ENCODE results near the gene LAD1. TPM values are rescaled to one million over a fixed set of nuclear protein-coding genes. Genes with fewer than 3 reads are reported as not detected.

Gene LAD1
- total and polyA plus RNA-seq, 9 of the 15 experiments (the other 6 are each of a cell fraction or from before 2014, with no cell fraction given) = 0.31 TPM; not detected in 8

- 0% methylated on average over 2 of the region's 2 CpGs for WGBS (ENCODE audit: insufficient coverage, low coverage, missing lambda C conversion rate)
- no peaks in the 10 kb centered on the region for H3K9me3 ChIP-seq (replicated peaks; ENCODE audit: control insufficient read depth, insufficient read depth, low read depth, low read length)
- in situ Hi-C loops (cut with MboI) = no loop called here
- no peaks in the 10 kb centered on the region for H3K79me2 ChIP-seq (ENCODE audit: control insufficient read depth, insufficient read depth, low read length)
- peaks cover 0 to 10% of the 10 kb centered on the region in 2 experiments; a peak in 1 of 5 replicates for H3K4me1 ChIP-seq (replicated peaks in 1 of 2; ENCODE audit: control insufficient read depth in 2 of 2, insufficient read depth in 2 of 2, low read length in 2 of 2)
- FAIRE-seq (no peak), DNase-seq (ENCODE audit: extremely low read depth in 1 of 4, low spot score in 3 of 4) (no peak), ATAC-seq (no peak)
- no peak overlapping the region for H3K4me3 ChIP-seq
- ChIA-PET POLR2A (interaction anchor here (0.7 kb wide), 1 partner anchor 11 kb away, joined by 5 read pairs; no protein-coding TSS in a partner anchor), CTCF (ENCODE audit: low intra/inter-chr PET ratio) (no interaction called here)
- no peaks in the 10 kb centered on the region for H3K36me3 ChIP-seq (ENCODE audit: control insufficient read depth, insufficient read depth, low read length)
- H3K9me1 ChIP-seq (ENCODE audit: control insufficient read depth, insufficient read depth, low read length) = no peaks in the 10 kb centered on the region
- peaks cover 49 to 79% of the 10 kb centered on the region in 2 experiments for H3K27me3 ChIP-seq (ENCODE audit: control insufficient read depth in 2 of 2, insufficient read depth in 2 of 2, low read length in 2 of 2)
- no TSS peak for BruUV-seq (replicated peaks)
- H4K20me1 ChIP-seq (replicated peaks; ENCODE audit: control insufficient read depth, insufficient read depth, low read length) = peaks cover 6% of the 10 kb centered on the region
- no peak overlapping the region for H3K4me2 ChIP-seq (ENCODE audit: insufficient read depth, low read length)
- H3K9ac ChIP-seq (ENCODE audit: insufficient read depth in 1 of 2, low read depth in 2 of 2, low read length in 2 of 2) = no peak overlapping the region
- no peak overlapping the region for H3K27ac ChIP-seq (ENCODE audit: extremely low read depth, low read depth, low read length)
- intact Hi-C loops (cut with micrococcal nuclease) = no loop called here
- no peak overlapping the region for H2AFZ ChIP-seq (ENCODE audit: low read depth, low read length)
- TF ChIP-seq ZNF444 (CRISPR knock-in tag; IDR thresholded peaks at IDR 0.05) (no peak), SRF (CRISPR knock-in tag; IDR thresholded peaks at IDR 0.05) (no peak), ZNF395 (CRISPR knock-in tag; IDR thresholded peaks at IDR 0.05) (no peak), ARNT (IDR thresholded peaks at IDR 0.05) (no peak), POLR3G (IDR thresholded peaks at IDR 0.05; ENCODE audit: extremely low read depth, insufficient read length, insufficient replicate concordance) (no peak), ZNF518B (CRISPR knock-in tag; IDR thresholded peaks at IDR 0.05) (no peak), MAZ (CRISPR knock-in tag; conservative IDR thresholded peaks at IDR 0.05 in 1 of 2, IDR thresholded peaks at IDR 0.05 in 1 of 2) (no peak), GMEB1 (CRISPR knock-in tag; IDR thresholded peaks at IDR 0.05) (no peak), STAT5B (CRISPR knock-in tag; IDR thresholded peaks at IDR 0.05) (no peak), MAFK (IDR thresholded peaks at IDR 0.05; ENCODE audit: low read length) (no peak), ETV6 (IDR thresholded peaks at IDR 0.05; ENCODE audit: borderline replicate concordance in 1 of 2, low read depth in 2 of 2, low read length in 1 of 2) (no peak), ETV6 (CRISPR knock-in tag; IDR thresholded peaks at IDR 0.05; ENCODE audit: borderline replicate concordance) (no peak), ILK (tag; IDR thresholded peaks at IDR 0.05; ENCODE audit: borderline replicate concordance, low read depth) (no peak), IRF9 (tag; IDR thresholded peaks at IDR 0.05) (no peak)
Measured at GRCh38 chr1:201400852-201401230, 1.7 kb upstream of the LAD1 start.

Measured in K562 (cell line).